Breast epithelium (tissue), 3 donors: ENCODE results near the gene SLC22A23.

Source experiments
- CTCF ChIP-seq, 3 donors: fragments of 450-650 bp; IDR thresholded peaks; one replicate each; pipeline ENCODE4 v1.5.1; 2016 to 2017; ENCODE audit warnings: antibody characterized with exemption in 3 of 3, mild to moderate bottlenecking in 3 of 3, moderate library complexity in 3 of 3
- POLR2A ChIP-seq: fragments of 450-650 bp; IDR thresholded peaks from one replicate; pipeline ENCODE4 v1.6.1; 2016; ENCODE audit warnings: antibody characterized with exemption, mild to moderate bottlenecking, moderate library complexity

DNA sequence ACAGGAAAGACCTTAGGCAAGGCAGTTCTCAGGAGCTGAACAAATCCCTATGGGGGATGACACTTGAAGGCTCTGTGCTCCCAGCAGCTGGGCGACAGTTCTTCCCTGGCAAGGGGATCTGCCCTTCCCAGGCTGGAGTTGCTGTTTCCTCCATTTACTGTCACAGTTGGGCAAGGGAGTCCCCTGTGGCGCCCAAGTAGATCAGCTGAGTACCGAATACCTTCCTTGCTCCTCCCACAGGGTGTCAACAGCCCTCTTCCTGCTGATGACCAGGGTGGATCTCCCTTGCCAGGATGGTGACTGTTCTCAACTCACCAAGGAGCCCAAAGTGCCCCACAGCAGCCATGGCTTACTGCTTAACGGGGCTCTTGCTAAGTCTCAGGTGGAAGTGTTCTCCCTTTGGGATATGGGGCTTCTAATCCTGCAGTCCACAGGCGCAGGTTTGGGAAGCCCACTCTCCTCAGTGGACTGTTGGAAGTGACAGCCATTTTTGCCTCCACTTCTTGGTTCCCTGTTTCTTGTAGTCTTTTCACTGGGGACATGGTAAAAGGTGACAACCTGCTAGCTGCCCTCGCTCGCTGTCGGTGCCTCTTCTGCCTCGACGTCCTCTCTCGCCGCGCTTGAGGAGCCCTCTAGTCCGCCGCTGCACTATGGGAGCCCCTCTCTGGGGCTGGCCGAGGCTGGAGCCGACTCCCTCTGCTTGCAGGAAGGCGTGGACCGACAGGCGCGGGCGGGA lies 203.8 kb downstream of the SLC22A23 start:
- TF ChIP-seq CTCF (IDR thresholded peaks at IDR 0.05), result no peak
- no peak for TF ChIP-seq POLR2A
